ENCODE data around the gene KCNIP1. TPM values are rescaled to one million over a fixed set of nuclear protein-coding genes. Genes with fewer than 3 reads are reported as not detected.
A peak's percentile ranks its signal among the peaks of the same experiment; 100 is the strongest.

KCNIP1 gene
- total RNA-seq, 2 donors from 2014 or later: not detected

- Mint-ChIP-seq H3K4me1 (peaks cover 12% of the 10 kb centered on the region), H3K4me3 (no peak overlapping the region), H3K27me3 (ENCODE audit: insufficient read depth) (peaks cover 11% of the 10 kb centered on the region), H3K36me3 (ENCODE audit: low read depth) (no peaks in the 10 kb centered on the region), H3K27ac (no peak overlapping the region), H3K9me3 (no peaks in the 10 kb centered on the region)
- TF ChIP-seq, protein P1, sequence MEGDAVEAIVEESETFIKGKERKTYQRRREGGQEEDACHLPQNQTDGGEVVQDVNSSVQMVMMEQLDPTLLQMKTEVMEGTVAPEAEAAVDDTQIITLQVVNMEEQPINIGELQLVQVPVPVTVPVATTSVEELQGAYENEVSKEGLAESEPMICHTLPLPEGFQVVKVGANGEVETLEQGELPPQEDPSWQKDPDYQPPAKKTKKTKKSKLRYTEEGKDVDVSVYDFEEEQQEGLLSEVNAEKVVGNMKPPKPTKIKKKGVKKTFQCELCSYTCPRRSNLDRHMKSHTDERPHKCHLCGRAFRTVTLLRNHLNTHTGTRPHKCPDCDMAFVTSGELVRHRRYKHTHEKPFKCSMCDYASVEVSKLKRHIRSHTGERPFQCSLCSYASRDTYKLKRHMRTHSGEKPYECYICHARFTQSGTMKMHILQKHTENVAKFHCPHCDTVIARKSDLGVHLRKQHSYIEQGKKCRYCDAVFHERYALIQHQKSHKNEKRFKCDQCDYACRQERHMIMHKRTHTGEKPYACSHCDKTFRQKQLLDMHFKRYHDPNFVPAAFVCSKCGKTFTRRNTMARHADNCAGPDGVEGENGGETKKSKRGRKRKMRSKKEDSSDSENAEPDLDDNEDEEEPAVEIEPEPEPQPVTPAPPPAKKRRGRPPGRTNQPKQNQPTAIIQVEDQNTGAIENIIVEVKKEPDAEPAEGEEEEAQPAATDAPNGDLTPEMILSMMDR (conservative IDR thresholded peaks at IDR 0.05): no peak
- Histone ChIP-seq H3K27me3 (ENCODE audit: control insufficient read depth, insufficient read depth, low read length, poor library complexity, severe bottlenecking) (peaks cover 44% of the 10 kb centered on the region), H3K36me3 (ENCODE audit: control insufficient read depth, insufficient read depth, low read length) (no peaks in the 10 kb centered on the region), H3K9me3 (ENCODE audit: control insufficient read depth, low read length) (no peaks in the 10 kb centered on the region), H3K4me1 (ENCODE audit: control insufficient read depth, insufficient read depth, low read length) (no peaks in the 10 kb centered on the region), H3K27ac (ENCODE audit: low read depth, low read length) (no peak overlapping the region), H3K9ac (ENCODE audit: extremely low read depth, low read length, poor library complexity, severe bottlenecking) (no peak overlapping the region), H3K4me3 (ENCODE audit: low read length) (no peak overlapping the region)
- peak; percentile 83 for DNase-seq
- 69 to 80% methylated on average over 9 to 10 of the region's 10 CpGs for WGBS, 2 experiments (ENCODE audit: insufficient coverage in 1 of 2, insufficient read length in 1 of 2)
Measured at GRCh38 chr5:170603109-170603508, 99.3 kb downstream of the KCNIP1 start.

GRCh38 chr5:170603578-170604565 lies 100.1 kb downstream of the KCNIP1 start:
- Histone ChIP-seq H3K9me3 (ENCODE audit: control insufficient read depth, low read length) (no peaks in the 10 kb centered on the region), H3K4me3 (ENCODE audit: low read length) (no peak overlapping the region), H3K9ac (ENCODE audit: extremely low read depth, low read length, poor library complexity, severe bottlenecking) (no peak overlapping the region), H3K27ac (ENCODE audit: low read depth, low read length) (no peak overlapping the region), H3K36me3 (ENCODE audit: control insufficient read depth, insufficient read depth, low read length) (no peaks in the 10 kb centered on the region), H3K27me3 (ENCODE audit: control insufficient read depth, insufficient read depth, low read length, poor library complexity, severe bottlenecking) (peaks cover 51% of the 10 kb centered on the region), H3K4me1 (ENCODE audit: control insufficient read depth, insufficient read depth, low read length) (no peaks in the 10 kb centered on the region)
- H3K4me3 Mint-ChIP-seq: no peak overlapping the region
- peak; percentile 95 for DNase-seq
- no peaks in the 10 kb centered on the region for H3K9me3 Mint-ChIP-seq
- peaks cover 8% of the 10 kb centered on the region for H3K4me1 Mint-ChIP-seq
- TF ChIP-seq, protein P1 (conservative IDR thresholded peaks at IDR 0.05): peak; percentile 91
- H3K27ac Mint-ChIP-seq: no peak overlapping the region
- H3K36me3 Mint-ChIP-seq (ENCODE audit: low read depth): no peaks in the 10 kb centered on the region
- H3K27me3 Mint-ChIP-seq (ENCODE audit: insufficient read depth): peaks cover 11% of the 10 kb centered on the region
- WGBS, 2 experiments (ENCODE audit: insufficient coverage in 1 of 2, insufficient read length in 1 of 2): 56 to 58% methylated on average over 10 to 12 of the region's 12 CpGs

DNA sequence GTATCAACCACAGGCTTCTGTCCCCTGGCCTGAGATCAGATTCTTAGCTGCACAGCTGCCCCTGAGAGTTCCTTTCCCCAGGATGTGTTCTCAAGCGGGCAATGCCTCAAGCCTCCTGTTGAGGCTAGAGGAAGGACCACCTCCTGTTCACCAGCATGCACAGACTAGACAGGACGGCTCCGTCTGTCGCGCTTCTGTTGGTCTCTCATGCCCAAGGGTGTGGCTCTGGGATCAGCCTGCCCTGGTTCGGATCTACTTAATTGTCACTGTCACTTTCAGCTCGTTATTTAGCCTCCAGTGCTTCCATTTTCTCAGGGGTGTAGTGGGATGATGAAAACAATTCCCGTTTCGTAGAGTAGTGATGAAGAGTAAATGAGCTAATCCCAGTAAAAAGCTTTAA lies 103.1 kb downstream of the KCNIP1 start:
- DNase-seq: no peak
- Histone ChIP-seq H3K4me3 (ENCODE audit: low read length) (no peak overlapping the region), H3K27ac (ENCODE audit: low read depth, low read length) (no peak overlapping the region), H3K9ac (ENCODE audit: extremely low read depth, low read length, poor library complexity, severe bottlenecking) (no peak overlapping the region), H3K4me1 (ENCODE audit: control insufficient read depth, insufficient read depth, low read length) (no peaks in the 10 kb centered on the region), H3K9me3 (ENCODE audit: control insufficient read depth, low read length) (no peaks in the 10 kb centered on the region), H3K27me3 (ENCODE audit: control insufficient read depth, insufficient read depth, low read length, poor library complexity, severe bottlenecking) (peaks cover 77% of the 10 kb centered on the region), H3K36me3 (ENCODE audit: control insufficient read depth, insufficient read depth, low read length) (no peaks in the 10 kb centered on the region)
- TF ChIP-seq, protein P1 (conservative IDR thresholded peaks at IDR 0.05): no peak
- 67 to 83% methylated on average over 3 to 9 of the region's 9 CpGs for WGBS, 2 experiments (ENCODE audit: insufficient coverage in 1 of 2, insufficient read length in 1 of 2)
- H3K4me3 Mint-ChIP-seq: no peak overlapping the region
- no peaks in the 10 kb centered on the region for H3K9me3 Mint-ChIP-seq
- peaks cover 8% of the 10 kb centered on the region for H3K27me3 Mint-ChIP-seq (ENCODE audit: insufficient read depth)
- H3K4me1 Mint-ChIP-seq: peaks cover 8% of the 10 kb centered on the region
- H3K36me3 Mint-ChIP-seq (ENCODE audit: low read depth): no peaks in the 10 kb centered on the region
- no peak overlapping the region for H3K27ac Mint-ChIP-seq
